NCI-H1694 (cell line): Measurements from ENCODE around the gene TCF7L2.

Source experiments
- DNase-seq: peaks from one replicate; lab custom pipeline; 2025; lab: John Stamatoyannopoulos, UW

Gene TCF7L2

GRCh38 chr10:113000442-113000841 lies 50.4 kb downstream of the TCF7L2 start:
- DNase-seq: no peak

GRCh38 chr10:113000876-113001598 lies 51.0 kb downstream of the TCF7L2 start:
- DNase-seq: no peak

- DNase-seq: no peak
Measured at GRCh38 chr10:113001599-113002448, 51.8 kb downstream of the TCF7L2 start.

- DNase-seq: no peak
Measured at GRCh38 chr10:113002449-113002777, 52.4 kb downstream of the TCF7L2 start.

- DNase-seq: no peak
Measured at GRCh38 chr10:113003052-113003451, 53.0 kb downstream of the TCF7L2 start.

GRCh38 chr10:113004069-113004618 lies 54.1 kb downstream of the TCF7L2 start:
- no peak for DNase-seq

- no peak for DNase-seq
Measured at GRCh38 chr10:113005380-113005779, 55.3 kb downstream of the TCF7L2 start.

GRCh38 chr10:113006656-113007342 lies 56.8 kb downstream of the TCF7L2 start:
- DNase-seq: no peak

GRCh38 chr10:113007343-113007771 lies 57.3 kb downstream of the TCF7L2 start:
- DNase-seq: no peak

GRCh38 chr10:113007821-113008220 lies 57.8 kb downstream of the TCF7L2 start:
- no peak for DNase-seq

GRCh38 chr10:113011592-113012374 lies 61.7 kb downstream of the TCF7L2 start:
- DNase-seq: no peak

- no peak for DNase-seq
Measured at GRCh38 chr10:113015201-113015600, 65.2 kb downstream of the TCF7L2 start.

- no peak for DNase-seq
Measured at GRCh38 chr10:113017376-113017775, 67.3 kb downstream of the TCF7L2 start.

GRCh38 chr10:113018034-113018433 lies 68.0 kb downstream of the TCF7L2 start:
- DNase-seq: no peak

- no peak for DNase-seq
Measured at GRCh38 chr10:113019096-113019495, 69.0 kb downstream of the TCF7L2 start.

- no peak for DNase-seq
Measured at GRCh38 chr10:113019692-113020474, 69.8 kb downstream of the TCF7L2 start.

- DNase-seq: no peak
Measured at GRCh38 chr10:113020475-113020753, 70.4 kb downstream of the TCF7L2 start.

GRCh38 chr10:113020838-113021237 lies 70.8 kb downstream of the TCF7L2 start:
- peak; percentile 67 for DNase-seq

- no peak for DNase-seq
Measured at GRCh38 chr10:113021268-113022040, 71.4 kb downstream of the TCF7L2 start.

- DNase-seq: no peak
Measured at GRCh38 chr10:113022265-113022664, 72.2 kb downstream of the TCF7L2 start.
